OCI-LY3 (cell line): ENCODE results near the gene GK.

ENCODE experiments used
- H2AFZ ChIP-seq: fragments of 200-600, 300-600 bp; shearing (Covaris generic); 2 replicates; pipeline ENCODE4 v1.6.0; 2014; ENCODE audit warnings: antibody characterized with exemption, low read depth, low read length
- H3K27ac ChIP-seq: fragments of 200-600, 300-600 bp; sonication (generic); 2 replicates; pipeline ENCODE4 v1.5.1; 2014; ENCODE audit warnings: mild to moderate bottlenecking, low read length, moderate library complexity, mixed read lengths
- H3K27me3 ChIP-seq: fragments of 200-600, 300-600 bp; sonication (generic); 2 replicates; pipeline ENCODE4 v1.6.1; 2014; ENCODE audit warnings: low read depth, low read length, mixed read lengths
- H3K36me3 ChIP-seq: fragments of 200-600, 300-600 bp; sonication (generic); replicated peaks from 2 replicates; pipeline ENCODE3; 2014; ENCODE audit warnings: low read depth, low read length, mixed read lengths
- H3K4me1 ChIP-seq: fragments of 300-600, 200-600 bp; sonication (generic); 2 replicates; pipeline ENCODE4 v1.6.1; 2014; ENCODE audit warnings: low read length, mixed read lengths
- H3K4me2 ChIP-seq: fragments of 200-600, 300-600 bp; sonication (generic); 2 replicates; pipeline ENCODE4 v1.6.1; 2014; ENCODE audit warnings: low read length, mixed read lengths
- H3K4me3 ChIP-seq: fragments of 300-600, 200-600 bp; sonication (generic); 2 replicates; pipeline ENCODE4 v1.5.1; 2014; ENCODE audit warnings: antibody characterized with exemption, mild to moderate bottlenecking, low read length, moderate library complexity
- H3K79me2 ChIP-seq: fragments of 300-600, 200-600 bp; shearing (Covaris generic); 2 replicates; pipeline ENCODE4 v1.6.1; 2014; ENCODE audit warnings: mild to moderate bottlenecking, low read length, mixed read lengths
- H3K9ac ChIP-seq: fragments of 300-600, 200-600 bp; shearing (Covaris generic); 2 replicates; pipeline ENCODE4 v1.6.0; 2014; ENCODE audit warnings: mild to moderate bottlenecking, low read length, moderate library complexity
- H3K9me3 ChIP-seq: fragments of 200-600, 300-600 bp; shearing (Covaris generic); 2 replicates; pipeline ENCODE4 v1.6.1; 2014; ENCODE audit warnings: low read length, mixed read lengths; ENCODE audit not compliant: insufficient read depth
- H4K20me1 ChIP-seq: fragments of 200-600, 300-600 bp; sonication (generic); 2 replicates; pipeline ENCODE4 v1.6.1; 2016; ENCODE audit warnings: low read length, mixed read lengths; ENCODE audit not compliant: insufficient read depth
- CTCF ChIP-seq: fragments of 200-600, 300-600 bp; sonication (generic); IDR thresholded peaks from 2 replicates; pipeline ENCODE4 v1.5.1; 2014; ENCODE audit warnings: antibody characterized with exemption, low read length, low read depth
- EZH2phosphoT487 ChIP-seq: fragments of 200-600 bp; shearing (Covaris generic); IDR thresholded peaks from 2 replicates; pipeline ENCODE4 v1.6.1; 2018; ENCODE audit warnings: antibody characterized with exemption, mixed run types, low read depth

The GK gene

GRCh38 chrX:30679369-30679768 lies 26.1 kb downstream of the GK start:
- Histone ChIP-seq H3K27ac (no peak overlapping the region), H3K79me2 (no peaks in the 10 kb centered on the region), H2AFZ (no peak overlapping the region), H3K4me3 (no peak overlapping the region), H3K4me1 (no peaks in the 10 kb centered on the region), H3K9me3 (no peaks in the 10 kb centered on the region), H3K4me2 (no peak overlapping the region), H3K36me3 (peaks cover 11% of the 10 kb centered on the region), H3K9ac (no peak overlapping the region), H3K27me3 (no peaks in the 10 kb centered on the region), H4K20me1 (no peaks in the 10 kb centered on the region; the same call in 1 of the 2 replicates)
- no peak for TF ChIP-seq EZH2phosphoT487
- no peak for TF ChIP-seq CTCF

GRCh38 chrX:30680618-30681017 lies 27.4 kb downstream of the GK start:
- H3K4me1 ChIP-seq, result no peaks in the 10 kb centered on the region
- no peak overlapping the region for H3K27ac ChIP-seq
- no peak overlapping the region for H3K4me3 ChIP-seq
- no peaks in the 10 kb centered on the region; the same call in 1 of the 2 replicates for H4K20me1 ChIP-seq
- no peaks in the 10 kb centered on the region for H3K79me2 ChIP-seq
- TF ChIP-seq EZH2phosphoT487 (no peak), CTCF (no peak)
- H3K4me2 ChIP-seq, result no peak overlapping the region
- no peak overlapping the region for H2AFZ ChIP-seq
- H3K9me3 ChIP-seq, result no peaks in the 10 kb centered on the region
- H3K36me3 ChIP-seq, result peaks cover 11% of the 10 kb centered on the region
- H3K9ac ChIP-seq, result no peak overlapping the region
- no peaks in the 10 kb centered on the region for H3K27me3 ChIP-seq

- Histone ChIP-seq H3K9ac (no peak overlapping the region), H3K4me2 (no peak overlapping the region), H3K36me3 (no peaks in the 10 kb centered on the region), H4K20me1 (no peaks in the 10 kb centered on the region), H3K4me3 (no peak overlapping the region), H3K79me2 (no peaks in the 10 kb centered on the region), H3K27ac (no peak overlapping the region), H2AFZ (no peak overlapping the region), H3K9me3 (no peaks in the 10 kb centered on the region), H3K27me3 (no peaks in the 10 kb centered on the region), H3K4me1 (no peaks in the 10 kb centered on the region)
- TF ChIP-seq EZH2phosphoT487, result no peak
- TF ChIP-seq CTCF, result no peak
Observed at GRCh38 chrX:30688641-30689040, 35.4 kb downstream of the GK start.

GRCh38 chrX:30689116-30689515 lies 35.9 kb downstream of the GK start:
- Histone ChIP-seq H4K20me1 (no peaks in the 10 kb centered on the region), H3K9me3 (no peaks in the 10 kb centered on the region), H3K79me2 (no peaks in the 10 kb centered on the region), H3K27me3 (no peaks in the 10 kb centered on the region), H3K27ac (no peak overlapping the region), H3K36me3 (no peaks in the 10 kb centered on the region), H3K4me2 (no peak overlapping the region), H3K9ac (no peak overlapping the region), H3K4me1 (no peaks in the 10 kb centered on the region), H2AFZ (no peak overlapping the region), H3K4me3 (no peak overlapping the region)
- no peak for TF ChIP-seq CTCF
- TF ChIP-seq EZH2phosphoT487, result no peak
